ENCODE measurements around the gene CEP70.

The CEP70 gene

GRCh38 chr3:138451595-138452162, 142.4 kb downstream of the CEP70 start:
- DNase-seq (ENCODE audit: low spot score): no peak

DNA sequence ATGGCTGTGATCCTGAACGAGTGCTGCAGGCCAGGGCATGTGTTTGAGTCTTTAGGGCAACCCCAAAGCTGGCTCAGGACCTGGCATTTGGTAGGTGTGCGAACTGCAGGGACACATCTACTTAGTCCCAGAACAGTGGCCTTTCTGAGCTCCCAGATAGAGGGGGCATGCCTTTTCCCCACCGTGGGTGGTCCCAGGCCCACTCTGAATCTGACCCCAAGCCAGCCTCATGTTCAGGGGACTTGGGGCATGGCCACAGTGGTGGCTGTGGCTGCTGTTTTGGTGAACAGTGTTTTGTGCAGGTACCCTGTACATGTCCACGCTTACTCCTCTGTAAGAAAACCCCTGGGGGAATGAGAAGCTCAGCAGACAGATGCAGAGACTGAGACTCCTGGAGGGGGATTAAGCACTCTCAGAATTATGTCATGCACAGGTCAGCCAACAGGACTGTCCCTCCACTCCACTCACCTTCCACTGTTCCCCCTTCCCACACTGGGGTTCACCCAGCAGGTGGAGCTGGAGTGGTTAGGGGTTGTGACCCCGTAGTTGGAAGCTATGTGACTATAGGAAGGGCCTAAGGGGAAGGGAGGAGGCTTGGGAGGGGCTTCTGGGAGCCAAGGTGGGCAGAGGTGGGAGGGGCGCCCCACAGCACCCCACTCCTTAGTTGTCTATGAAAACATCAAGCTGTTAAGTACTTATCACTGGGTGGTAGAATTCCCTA, 143.2 kb downstream of the CEP70 start:
- no peak for DNase-seq (ENCODE audit: low spot score)

DNA sequence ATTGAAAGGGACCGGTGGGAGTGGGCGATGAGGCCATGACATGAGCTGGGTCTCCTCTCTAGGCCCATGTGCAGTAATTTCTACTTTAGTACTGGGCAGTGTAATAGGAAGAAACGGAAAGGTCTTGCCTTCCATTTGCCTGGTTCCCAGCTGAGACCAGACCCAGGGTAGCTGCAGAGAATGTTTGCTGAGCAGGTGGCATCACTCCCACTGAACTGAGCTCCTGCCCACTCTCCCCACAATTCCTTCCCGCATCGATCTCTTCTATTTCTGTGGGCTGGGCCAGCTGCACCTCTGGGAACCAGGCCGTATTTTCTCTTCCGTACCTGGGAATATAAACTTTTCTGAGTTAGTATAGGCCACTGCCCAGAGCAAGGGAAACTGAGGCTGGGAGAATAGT, 143.9 kb downstream of the CEP70 start:
- DNase-seq (ENCODE audit: low spot score): no peak

- DNase-seq (ENCODE audit: low spot score): no peak
Observed at GRCh38 chr3:138449490-138449889, 144.6 kb downstream of the CEP70 start.

DNA sequence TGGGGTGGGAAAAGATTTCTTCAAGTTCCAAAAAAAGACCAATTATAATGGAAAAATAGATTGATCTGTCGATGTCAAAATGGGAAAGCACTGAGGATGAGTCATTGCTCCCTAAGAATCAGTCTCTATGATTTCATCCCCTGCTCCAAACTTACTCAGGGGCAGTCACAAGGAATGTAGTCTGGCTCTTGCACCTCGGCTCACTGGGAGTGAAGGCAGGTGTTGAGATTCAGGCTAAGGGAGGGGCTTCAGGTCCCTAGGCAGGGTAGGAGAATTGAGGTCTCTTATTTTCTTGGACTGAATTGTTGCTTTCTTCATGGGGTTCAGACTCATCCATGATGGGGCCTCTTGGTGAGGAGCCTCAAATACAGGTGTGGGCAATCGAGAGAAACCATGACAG, 145.4 kb downstream of the CEP70 start:
- no peak for DNase-seq (ENCODE audit: low spot score)

DNA sequence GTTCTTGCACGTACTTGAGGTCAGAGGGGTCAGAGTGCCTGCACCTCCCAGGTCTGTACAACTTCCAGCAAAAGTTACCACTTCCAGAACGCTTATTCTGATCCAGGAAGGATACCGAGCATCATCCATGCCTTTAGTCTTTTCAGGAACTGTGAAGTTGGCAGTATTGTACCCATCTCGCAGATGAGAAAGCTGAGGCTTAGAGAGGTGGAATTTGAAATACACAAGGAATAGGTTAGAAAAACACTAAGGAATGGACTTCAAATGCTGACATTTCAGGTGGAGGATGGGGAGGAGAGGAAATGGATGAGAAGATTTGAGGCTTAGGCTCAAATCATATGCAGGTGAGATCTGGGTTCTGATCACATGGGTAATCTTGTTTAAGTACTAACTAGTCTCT, 148.4 kb downstream of the CEP70 start:
- no peak for DNase-seq (ENCODE audit: low spot score)

DNA sequence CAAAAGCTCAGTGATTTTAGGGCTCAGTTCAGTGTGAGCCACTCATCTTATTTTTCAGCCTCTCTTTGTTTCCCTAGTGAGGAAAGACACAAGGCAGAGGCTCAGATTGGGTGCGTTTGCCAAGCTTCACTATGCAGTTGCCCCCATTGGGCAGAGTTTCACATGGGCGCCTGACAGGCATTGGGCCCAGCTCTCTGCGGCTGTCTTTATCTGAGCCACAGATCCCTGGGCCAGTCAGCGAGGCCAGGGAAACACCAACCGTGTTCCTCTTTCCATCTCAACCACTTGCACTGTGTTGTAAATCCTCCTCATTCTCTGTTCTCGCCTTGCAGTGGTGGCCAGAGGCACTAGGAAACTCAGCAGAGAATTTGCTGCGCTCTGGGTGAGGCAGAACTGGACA, 148.8 kb downstream of the CEP70 start:
- no peak for DNase-seq (ENCODE audit: low spot score)
